Measurements from ENCODE around the gene LDHA. TPM values are rescaled to one million over a fixed set of nuclear protein-coding genes. Genes with fewer than 3 reads are reported as not detected.

Gene LDHA
- total RNA-seq, 1 donor from 2014 or later: 977 TPM

DNA sequence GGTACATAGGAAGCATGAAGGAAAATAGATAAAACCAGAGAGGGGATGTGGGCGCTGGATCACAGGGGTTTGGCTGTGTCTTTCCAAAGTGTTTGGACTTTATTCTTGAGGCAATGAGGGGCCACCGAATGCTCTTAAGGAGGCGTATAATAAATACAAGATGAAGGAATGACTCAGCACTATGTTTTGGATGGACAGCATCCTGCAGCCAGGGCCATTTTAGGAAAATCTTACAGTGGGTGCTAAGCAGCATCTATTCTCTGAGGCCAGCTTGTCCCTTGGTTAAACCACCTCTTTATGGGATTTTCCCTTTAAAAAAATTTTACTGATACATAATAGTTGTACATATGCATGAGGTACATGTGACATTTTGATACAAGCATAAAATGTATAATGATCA is 4.3 kb upstream of the LDHA start:
- Histone ChIP-seq H3K27me3 (peaks cover 16% of the 10 kb centered on the region), H3K4me2 (no peak overlapping the region), H3F3A (ENCODE audit: low read depth) (peaks cover 7% of the 10 kb centered on the region), H2AFZ (replicated peaks) (no peak overlapping the region), H3K4me3 (no peak overlapping the region), H3K79me2 (ENCODE audit: low read depth) (peaks cover 15% of the 10 kb centered on the region), H3K4me1 (no peaks in the 10 kb centered on the region), H4K20me1 (ENCODE audit: low read depth) (peaks cover 4% of the 10 kb centered on the region), H3K27ac (no peak overlapping the region), H3K9ac (no peak overlapping the region), H3K9me3 (ENCODE audit: low read depth) (no peaks in the 10 kb centered on the region), H3K36me3 (no peaks in the 10 kb centered on the region)
- no peak for DNase-seq (ENCODE audit: low spot score)
- TF ChIP-seq EZH2 (IDR thresholded peaks at IDR 0.05) (no peak), EZH2phosphoT487 (IDR thresholded peaks at IDR 0.05) (no peak)
- TF ChIP-seq, protein P1, sequence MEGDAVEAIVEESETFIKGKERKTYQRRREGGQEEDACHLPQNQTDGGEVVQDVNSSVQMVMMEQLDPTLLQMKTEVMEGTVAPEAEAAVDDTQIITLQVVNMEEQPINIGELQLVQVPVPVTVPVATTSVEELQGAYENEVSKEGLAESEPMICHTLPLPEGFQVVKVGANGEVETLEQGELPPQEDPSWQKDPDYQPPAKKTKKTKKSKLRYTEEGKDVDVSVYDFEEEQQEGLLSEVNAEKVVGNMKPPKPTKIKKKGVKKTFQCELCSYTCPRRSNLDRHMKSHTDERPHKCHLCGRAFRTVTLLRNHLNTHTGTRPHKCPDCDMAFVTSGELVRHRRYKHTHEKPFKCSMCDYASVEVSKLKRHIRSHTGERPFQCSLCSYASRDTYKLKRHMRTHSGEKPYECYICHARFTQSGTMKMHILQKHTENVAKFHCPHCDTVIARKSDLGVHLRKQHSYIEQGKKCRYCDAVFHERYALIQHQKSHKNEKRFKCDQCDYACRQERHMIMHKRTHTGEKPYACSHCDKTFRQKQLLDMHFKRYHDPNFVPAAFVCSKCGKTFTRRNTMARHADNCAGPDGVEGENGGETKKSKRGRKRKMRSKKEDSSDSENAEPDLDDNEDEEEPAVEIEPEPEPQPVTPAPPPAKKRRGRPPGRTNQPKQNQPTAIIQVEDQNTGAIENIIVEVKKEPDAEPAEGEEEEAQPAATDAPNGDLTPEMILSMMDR (IDR thresholded peaks at IDR 0.05): no peak
- peaks cover 8% of the 10 kb centered on the region for H3K4me1 Mint-ChIP-seq
- H3K4me3 Mint-ChIP-seq: no peak overlapping the region
- H3K9me3 Mint-ChIP-seq: no peaks in the 10 kb centered on the region
- H3K27me3 Mint-ChIP-seq (ENCODE audit: insufficient read depth, low read depth): peaks cover 6% of the 10 kb centered on the region
- peaks cover 2% of the 10 kb centered on the region for H3K36me3 Mint-ChIP-seq
- H3K27ac Mint-ChIP-seq: peak overlapping the region; percentile 83

DNA sequence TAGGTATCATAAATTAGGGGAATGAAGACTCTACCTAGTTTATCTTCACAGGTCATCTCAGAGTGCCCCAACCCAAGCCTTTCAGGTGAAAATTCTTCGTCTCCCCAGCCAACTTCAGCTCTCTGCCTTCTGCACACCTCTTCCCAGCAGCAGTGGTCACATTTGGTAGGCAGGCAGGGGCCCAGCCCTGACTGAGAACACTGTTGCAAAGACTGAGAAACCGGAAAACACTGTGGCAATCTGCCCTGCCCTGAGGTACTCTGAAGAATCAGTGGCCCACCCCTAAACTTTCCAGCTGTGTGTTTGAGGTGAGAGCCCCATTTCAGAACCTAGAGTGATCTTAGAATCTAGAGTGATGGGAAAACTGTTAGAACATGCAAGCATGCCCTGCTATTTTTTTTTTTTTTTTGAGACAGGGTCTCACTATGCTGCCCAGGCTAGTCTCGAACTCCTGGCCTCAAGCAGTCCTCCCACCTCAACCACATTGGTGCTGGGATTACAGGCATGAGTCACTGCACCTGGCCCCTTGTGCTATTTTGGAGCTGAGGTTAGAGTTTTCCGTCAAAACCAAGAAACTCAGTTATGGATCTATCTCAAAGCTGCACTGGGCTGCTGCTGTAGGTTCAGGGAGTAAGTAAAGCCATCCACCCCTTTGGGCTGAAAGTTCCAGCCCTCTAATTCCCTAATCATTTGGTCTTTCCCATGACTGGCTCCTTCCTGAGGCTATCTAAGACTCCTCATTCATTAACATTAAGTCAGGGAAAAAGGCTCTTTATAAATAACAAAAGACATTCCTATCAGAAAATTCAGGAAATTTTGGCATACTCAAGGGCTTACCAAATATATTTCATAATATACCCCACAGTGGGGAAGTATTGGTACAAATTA is 1.7 kb upstream of the LDHA start:
- no peak overlapping the region for H2AFZ ChIP-seq (replicated peaks)
- peaks cover 16% of the 10 kb centered on the region for H3K27me3 ChIP-seq
- peaks cover 27% of the 10 kb centered on the region for H4K20me1 ChIP-seq (ENCODE audit: low read depth)
- peaks cover 39% of the 10 kb centered on the region for H3K79me2 ChIP-seq (ENCODE audit: low read depth)
- Mint-ChIP-seq H3K27ac (no peak overlapping the region), H3K4me3 (peak overlapping the region; percentile 62), H3K36me3 (peaks cover 3% of the 10 kb centered on the region), H3K4me1 (peaks cover 25% of the 10 kb centered on the region), H3K27me3 (ENCODE audit: insufficient read depth, low read depth) (peaks cover 6% of the 10 kb centered on the region), H3K9me3 (no peaks in the 10 kb centered on the region)
- H3K9ac ChIP-seq: no peak overlapping the region
- no peak for DNase-seq (ENCODE audit: low spot score)
- no peak overlapping the region for H3K27ac ChIP-seq
- TF ChIP-seq EZH2phosphoT487 (IDR thresholded peaks at IDR 0.05): no peak
- H3F3A ChIP-seq (ENCODE audit: low read depth): peaks cover 23% of the 10 kb centered on the region
- H3K4me3 ChIP-seq: no peak overlapping the region
- peaks cover 7% of the 10 kb centered on the region for H3K4me1 ChIP-seq
- H3K9me3 ChIP-seq (ENCODE audit: low read depth): no peaks in the 10 kb centered on the region
- no peak overlapping the region for H3K4me2 ChIP-seq
- H3K36me3 ChIP-seq: peaks cover 9% of the 10 kb centered on the region

DNA sequence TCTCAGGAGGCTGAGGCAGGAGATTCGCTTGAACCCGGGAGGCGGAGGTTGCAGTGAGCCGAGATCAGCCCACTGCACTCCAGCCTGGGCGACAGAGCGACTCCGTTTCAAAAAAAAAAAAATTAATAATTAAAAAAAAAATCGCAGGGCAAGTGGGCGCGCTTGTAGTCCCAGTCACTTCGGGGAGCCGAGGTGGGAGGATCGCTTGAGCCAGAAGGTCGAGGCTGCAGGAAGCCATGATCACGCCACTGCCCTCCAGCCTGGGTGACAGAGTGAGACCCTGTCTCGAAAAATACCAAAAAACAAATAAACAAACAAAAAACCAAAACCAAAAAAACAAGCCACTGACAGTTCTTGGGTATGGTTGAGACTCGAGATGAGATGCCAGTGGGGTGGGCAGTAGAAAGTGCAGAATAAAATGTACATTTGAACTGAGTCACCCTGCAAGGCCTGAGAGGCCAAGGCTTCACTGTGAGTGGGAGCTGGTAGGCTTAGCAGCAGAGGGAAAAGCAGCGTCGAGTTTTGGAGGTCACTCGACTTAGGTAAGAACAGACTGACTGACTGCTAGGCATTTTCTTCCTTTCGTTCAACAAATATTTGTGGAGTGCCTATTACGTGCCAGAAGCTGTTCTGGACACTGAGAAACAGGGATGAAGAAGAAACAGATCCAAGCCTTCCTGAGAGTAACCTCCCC is 635 bp upstream of the LDHA start:
- H4K20me1 ChIP-seq (ENCODE audit: low read depth): peaks cover 37% of the 10 kb centered on the region
- Mint-ChIP-seq H3K9me3 (no peaks in the 10 kb centered on the region), H3K4me3 (peak overlapping the region; percentile 92), H3K27ac (no peak overlapping the region), H3K4me1 (peaks cover 30% of the 10 kb centered on the region), H3K27me3 (ENCODE audit: insufficient read depth, low read depth) (peaks cover 6% of the 10 kb centered on the region), H3K36me3 (peaks cover 8% of the 10 kb centered on the region)
- TF ChIP-seq, protein P1 (IDR thresholded peaks at IDR 0.05): no peak
- TF ChIP-seq EZH2phosphoT487 (IDR thresholded peaks at IDR 0.05) (no peak), EZH2 (IDR thresholded peaks at IDR 0.05) (no peak)
- peaks cover 16% of the 10 kb centered on the region for H3K27me3 ChIP-seq
- H3K27ac ChIP-seq: no peak overlapping the region
- H3K36me3 ChIP-seq: peaks cover 12% of the 10 kb centered on the region
- H2AFZ ChIP-seq (replicated peaks): peak overlapping the region; percentile 7
- no peaks in the 10 kb centered on the region for H3K9me3 ChIP-seq (ENCODE audit: low read depth)
- peak overlapping the region; percentile 79 for H3K4me2 ChIP-seq
- peaks cover 26% of the 10 kb centered on the region for H3F3A ChIP-seq (ENCODE audit: low read depth)
- DNase-seq (ENCODE audit: low spot score): no peak
- H3K4me1 ChIP-seq: peaks cover 7% of the 10 kb centered on the region
- H3K79me2 ChIP-seq (ENCODE audit: low read depth): peaks cover 47% of the 10 kb centered on the region
- H3K4me3 ChIP-seq: peak overlapping the region; percentile 68
- H3K9ac ChIP-seq: no peak overlapping the region

Data from neural progenitor cell (in vitro differentiated cells).